Coronary artery (tissue), 2 donors: Measurements from ENCODE around the gene PTPRB.

Experiments used
- DNase-seq: peaks from one replicate; pipeline ENCODE4 v3.0.0-alpha.2; 2017; ENCODE audit warnings: low spot score
- H3K27ac ChIP-seq, 2 donors: fragments of 200-600 bp; sonication (generic); one replicate each; pipeline ENCODE4 v1.5.1; 2016 to 2019
- H3K4me3 ChIP-seq: fragments of 200-600 bp; sonication (generic); 2 replicates; pipeline ENCODE4 v1.5.1; 2016; ENCODE audit warnings: mild to moderate bottlenecking, moderate library complexity
- CTCF ChIP-seq: fragments of 200-600 bp; sonication (generic); IDR thresholded peaks from one replicate; pipeline ENCODE4 v1.5.1; 2019; ENCODE audit warnings: antibody characterized with exemption

PTPRB gene

GRCh38 chr12:70605976-70606375 is 31.3 kb downstream of the PTPRB start:
- no peak for DNase-seq
- no peak for TF ChIP-seq CTCF
- H3K4me3 ChIP-seq = no peak overlapping the region
- no peak overlapping the region for H3K27ac ChIP-seq

GRCh38 chr12:70604662-70605061 is 32.6 kb downstream of the PTPRB start:
- no peak overlapping the region for H3K27ac ChIP-seq
- no peak for DNase-seq
- H3K4me3 ChIP-seq = no peak overlapping the region
- TF ChIP-seq CTCF = no peak

GRCh38 chr12:70603044-70603443 is 34.2 kb downstream of the PTPRB start:
- no peak overlapping the region for H3K27ac ChIP-seq
- H3K4me3 ChIP-seq = no peak overlapping the region
- no peak for DNase-seq
- TF ChIP-seq CTCF = no peak

- Histone ChIP-seq H3K27ac (no peak overlapping the region), H3K4me3 (no peak overlapping the region)
- no peak for DNase-seq
- TF ChIP-seq CTCF = no peak
Observed at GRCh38 chr12:70598467-70599193, 38.6 kb downstream of the PTPRB start.

GRCh38 chr12:70592664-70593063 is 44.6 kb downstream of the PTPRB start:
- DNase-seq = no peak
- TF ChIP-seq CTCF = no peak
- Histone ChIP-seq H3K27ac (no peak overlapping the region), H3K4me3 (no peak overlapping the region)

- H3K4me3 ChIP-seq = no peak overlapping the region
- DNase-seq = no peak
- TF ChIP-seq CTCF = no peak
- no peak overlapping the region for H3K27ac ChIP-seq
Observed at GRCh38 chr12:70590549-70591226, 46.5 kb downstream of the PTPRB start.

GRCh38 chr12:70590051-70590450 is 47.2 kb downstream of the PTPRB start:
- Histone ChIP-seq H3K27ac (no peak overlapping the region), H3K4me3 (no peak overlapping the region)
- DNase-seq = no peak
- TF ChIP-seq CTCF = peak; percentile 59
